Peyer's patch (tissue), 4 donors: Measurements from ENCODE around the gene UBR2. TPM values are rescaled to one million over a fixed set of nuclear protein-coding genes. Genes with fewer than 3 reads are reported as not detected.

Experiments
- DNase-seq, 3 donors: peaks; one replicate each; pipeline ENCODE4 v3.0.0-alpha.2; 2017 to 2019
- H3K27ac ChIP-seq, 4 donors: fragments of 200-600 bp; sonication (generic); one replicate each; pipeline ENCODE4 v1.5.1; 2016 to 2019
- H3K27me3 ChIP-seq, 2 donors: fragments of 200-600 bp; sonication (generic); one replicate each; pipeline ENCODE4 v1.5.1; 2019
- H3K36me3 ChIP-seq, 3 donors: fragments of 200-600 bp; sonication (generic); one replicate each; pipeline ENCODE4 v1.5.1; 2016 to 2019
- H3K4me1 ChIP-seq, 4 donors: fragments of 200-600 bp; sonication (generic); one replicate each; pipeline ENCODE4 v1.5.1; 2016 to 2019
- H3K4me3 ChIP-seq, 4 donors: fragments of 200-600 bp; sonication (generic); 1 replicate in 3 of 4; 2 replicates in 1 of 4; pipeline ENCODE4 v1.5.1; 2016 to 2019; ENCODE audit warnings: mild to moderate bottlenecking in 1 of 4
- H3K9me3 ChIP-seq, 4 donors: fragments of 200-600 bp; sonication (generic); one replicate each; pipeline ENCODE4 v1.5.1; 2016 to 2019; ENCODE audit warnings: mild to moderate bottlenecking in 1 of 4
- CTCF ChIP-seq, 6 experiments: fragments of 450-650 bp in 4 of 6; fragments of 200-600 bp in 2 of 6; sonication (generic) in 1 of 6; IDR thresholded peaks; one replicate each; pipeline ENCODE4 v1.5.1; 2017 to 2019; ENCODE audit warnings: antibody characterized with exemption in 6 of 6, mild to moderate bottlenecking in 3 of 6, moderate library complexity in 1 of 6
- POLR2A ChIP-seq, 2 donors: fragments of 450-650 bp; IDR thresholded peaks; one replicate each; pipeline ENCODE4 v1.5.1; 2017; ENCODE audit warnings: antibody characterized with exemption in 2 of 2, mild to moderate bottlenecking in 2 of 2, moderate library complexity in 2 of 2
- total RNA-seq, 4 donors: library from RNA; depleted of rRNA; stranded (reverse); fragments of >200 nt; gene quantifications; one replicate each; pipeline ENCODE4 v1.1.0, GENCODE V29; 2016

UBR2 gene
- total RNA-seq, 4 donors from 2014 or later, result 36.4 to 51.2 (median 41.1) TPM

DNA sequence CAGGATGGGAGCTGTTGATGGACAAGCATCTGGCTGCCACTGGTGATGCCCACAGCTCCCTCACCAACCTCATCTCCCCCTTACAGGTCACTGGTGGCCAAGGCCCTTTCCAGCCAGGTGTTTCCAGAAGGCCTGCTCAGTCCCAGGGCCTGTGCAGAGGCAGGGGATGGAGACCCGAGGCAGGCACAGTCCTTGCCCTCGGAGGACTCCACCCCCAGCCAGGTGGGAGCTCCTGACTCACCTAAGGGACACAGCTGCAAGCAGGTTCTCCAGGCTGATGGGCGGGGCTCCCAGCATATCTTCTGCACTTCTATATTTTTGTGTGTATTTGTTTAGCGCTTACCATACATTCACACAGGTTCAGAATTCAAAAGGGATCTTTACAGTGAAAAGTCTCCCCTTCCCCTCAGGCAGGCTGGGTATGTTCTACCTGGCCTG lies 141.1 kb downstream of the UBR2 start:
- no peaks in the 10 kb centered on the region for H3K9me3 ChIP-seq
- H3K27me3 ChIP-seq, result no peaks in the 10 kb centered on the region
- no peaks in the 10 kb centered on the region for H3K36me3 ChIP-seq
- H3K4me3 ChIP-seq, result no peak overlapping the region
- no peaks in the 10 kb centered on the region for H3K4me1 ChIP-seq
- H3K27ac ChIP-seq, result no peak overlapping the region
- DNase-seq, result peak in 1 of 3 donors; percentile 39
- no peak for TF ChIP-seq CTCF (IDR thresholded peaks at IDR 0.05)
- TF ChIP-seq POLR2A (IDR thresholded peaks at IDR 0.05), result no peak

DNA sequence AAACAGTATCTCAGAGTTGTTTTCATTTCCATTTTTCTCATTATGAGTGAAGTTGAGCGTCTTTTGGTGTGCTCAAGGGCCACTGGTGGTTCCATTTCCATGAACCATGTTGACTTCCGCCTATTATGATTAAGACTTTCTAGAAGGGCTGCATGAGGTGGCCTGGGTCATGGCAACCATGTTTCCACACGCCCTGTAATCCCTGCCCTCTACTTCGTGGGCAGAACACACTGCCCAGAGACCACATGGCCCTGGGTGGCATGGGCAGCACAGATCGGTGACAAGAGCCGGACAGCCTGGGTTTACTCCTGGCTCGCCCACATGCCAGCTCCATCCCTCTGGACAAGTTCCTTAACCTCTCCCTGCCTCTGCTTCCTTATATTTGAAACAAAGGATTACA lies 143.8 kb downstream of the UBR2 start:
- no peak for DNase-seq
- no peak overlapping the region for H3K27ac ChIP-seq
- no peaks in the 10 kb centered on the region for H3K9me3 ChIP-seq
- H3K4me1 ChIP-seq, result no peaks in the 10 kb centered on the region
- no peak overlapping the region for H3K4me3 ChIP-seq
- H3K27me3 ChIP-seq, result no peaks in the 10 kb centered on the region
- H3K36me3 ChIP-seq, result no peaks in the 10 kb centered on the region
- TF ChIP-seq POLR2A (IDR thresholded peaks at IDR 0.05), result no peak
- TF ChIP-seq CTCF (IDR thresholded peaks at IDR 0.05), result no peak

- TF ChIP-seq POLR2A (IDR thresholded peaks at IDR 0.05), result no peak
- no peak for TF ChIP-seq CTCF (IDR thresholded peaks at IDR 0.05)
- Histone ChIP-seq H3K36me3 (no peaks in the 10 kb centered on the region), H3K27ac (no peak overlapping the region), H3K4me3 (no peak overlapping the region), H3K4me1 (no peaks in the 10 kb centered on the region), H3K27me3 (no peaks in the 10 kb centered on the region), H3K9me3 (no peaks in the 10 kb centered on the region)
- no peak for DNase-seq
Measured at GRCh38 chr6:42708096-42708495, 144.3 kb downstream of the UBR2 start.

DNA sequence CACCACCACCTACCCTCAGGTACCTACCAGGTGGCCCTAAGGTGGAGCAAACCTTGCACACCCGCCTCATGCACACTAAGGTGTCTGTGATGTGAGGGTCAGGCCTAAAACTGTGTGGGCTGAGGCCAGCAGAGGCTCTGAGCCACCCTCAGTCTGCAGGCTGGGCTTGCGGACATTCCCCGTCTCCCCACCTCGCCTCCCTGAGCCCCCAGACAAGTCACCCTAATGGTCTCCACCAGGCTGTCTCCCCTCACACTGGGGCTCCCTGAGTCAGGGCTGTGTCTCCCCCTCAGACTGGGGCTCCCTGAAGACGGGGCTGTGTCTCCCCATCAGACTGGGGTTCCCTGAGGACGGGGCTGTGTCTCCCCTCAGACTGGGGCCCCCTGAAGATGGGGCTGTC lies 146.0 kb downstream of the UBR2 start:
- no peaks in the 10 kb centered on the region for H3K36me3 ChIP-seq
- no peaks in the 10 kb centered on the region for H3K9me3 ChIP-seq
- TF ChIP-seq CTCF (IDR thresholded peaks at IDR 0.05) (no peak), POLR2A (IDR thresholded peaks at IDR 0.05) (no peak)
- no peak for DNase-seq
- no peaks in the 10 kb centered on the region for H3K27me3 ChIP-seq
- H3K4me3 ChIP-seq, result no peak overlapping the region
- H3K27ac ChIP-seq, result no peak overlapping the region
- no peaks in the 10 kb centered on the region for H3K4me1 ChIP-seq

GRCh38 chr6:42710316-42710715 lies 146.5 kb downstream of the UBR2 start:
- DNase-seq, result no peak
- no peak overlapping the region for H3K4me3 ChIP-seq
- H3K36me3 ChIP-seq, result no peaks in the 10 kb centered on the region
- H3K9me3 ChIP-seq, result no peaks in the 10 kb centered on the region
- no peaks in the 10 kb centered on the region for H3K4me1 ChIP-seq
- H3K27ac ChIP-seq, result no peak overlapping the region
- no peaks in the 10 kb centered on the region for H3K27me3 ChIP-seq
- TF ChIP-seq CTCF (IDR thresholded peaks at IDR 0.05) (no peak), POLR2A (IDR thresholded peaks at IDR 0.05) (no peak)

GRCh38 chr6:42711930-42712329 lies 148.1 kb downstream of the UBR2 start:
- H3K27me3 ChIP-seq, result no peaks in the 10 kb centered on the region
- H3K36me3 ChIP-seq, result no peaks in the 10 kb centered on the region
- DNase-seq, result no peak
- H3K9me3 ChIP-seq, result no peaks in the 10 kb centered on the region
- no peaks in the 10 kb centered on the region for H3K4me1 ChIP-seq
- no peak overlapping the region for H3K27ac ChIP-seq
- TF ChIP-seq CTCF (IDR thresholded peaks at IDR 0.05), result no peak
- TF ChIP-seq POLR2A (IDR thresholded peaks at IDR 0.05), result no peak
- no peak overlapping the region for H3K4me3 ChIP-seq
